DOHH2 (cell line): ENCODE data around the gene TMEM131.
"Not testable (repeated sequence)": the region's sequence is repeated elsewhere in the genome, so short reads cannot be mapped to it uniquely, and the experiment has no call there.

Experiments
- CTCF ChIP-seq: fragments of 200-600 bp; sonication (generic); IDR thresholded peaks from one replicate; pipeline ENCODE4 v1.5.1; 2014; ENCODE audit warnings: antibody characterized with exemption, mild to moderate bottlenecking, low read depth, low read length; ENCODE audit not compliant: poor library complexity, severe bottlenecking
- EZH2phosphoT487 ChIP-seq: fragments of 200-600 bp; sonication (generic); IDR thresholded peaks from 2 replicates; pipeline ENCODE4 v1.6.1; 2017; ENCODE audit warnings: borderline replicate concordance, mild to moderate bottlenecking, antibody characterized with exemption, low read length, moderate library complexity, mixed read lengths

- not testable (repeated sequence) for TF ChIP-seq CTCF, EZH2phosphoT487
These were observed 49.0 kb upstream of the TMEM131 start for GRCh38 chr2:98044730-98045129.
